CD4-positive, alpha-beta memory T cell (primary cell): ENCODE measurements around the gene IL12B. TPM values are rescaled to one million over a fixed set of nuclear protein-coding genes. Genes with fewer than 3 reads are reported as not detected.
"Not testable (repeated sequence)": the region's sequence is repeated elsewhere in the genome, so short reads cannot be mapped to it uniquely, and the experiment has no call there.

Experiments used
- CTCF ChIA-PET: fragments of 350-600 bp; sonication (Branson Sonifier 250); formaldehyde crosslinking; loops from one replicate; lab custom pipeline; 2021; ENCODE audit warnings: inconsistent platforms; ENCODE audit not compliant: partially characterized antibody; lab: Charles Lee
- POLR2A ChIA-PET: fragments of 350-600 bp; sonication (Branson Sonifier 250); formaldehyde crosslinking; loops from one replicate; lab custom pipeline; 2021; ENCODE audit not compliant: partially characterized antibody; lab: Charles Lee
- DNase-seq, 5 donors: peaks; one replicate each; pipeline versions ENCODE4 v3.0.0 to v3.0.0-alpha.2; 2020 to 2022; ENCODE audit warnings: mixed read lengths in 1 of 5
- H3K27ac ChIP-seq: one replicate; pipeline ENCODE4 v1.7.0; 2013; ENCODE audit warnings: low read depth, low read length
- H3K27me3 ChIP-seq: 2 replicates; pipeline ENCODE4 v1.7.0; 2013; ENCODE audit warnings: mild to moderate bottlenecking, low read length, moderate library complexity; ENCODE audit not compliant: insufficient read depth
- H3K36me3 ChIP-seq: 2 replicates; pipeline ENCODE4 v1.7.0; 2013; ENCODE audit warnings: mild to moderate bottlenecking, low read length, moderate library complexity; ENCODE audit not compliant: insufficient read depth
- H3K4me1 ChIP-seq: 2 replicates; pipeline ENCODE4 v1.7.0; 2013; ENCODE audit warnings: mild to moderate bottlenecking, low read length, moderate library complexity; ENCODE audit not compliant: insufficient read depth
- H3K4me3 ChIP-seq, 2 donors: one replicate each; pipeline ENCODE4 v1.7.0; 2013; ENCODE audit warnings: low read length in 2 of 2, mild to moderate bottlenecking in 1 of 2
- H3K9me3 ChIP-seq, 2 donors: one replicate each; pipeline ENCODE4 v1.7.0; 2013; ENCODE audit warnings: low read length in 2 of 2, control low read depth in 1 of 2; ENCODE audit not compliant: control insufficient read depth in 1 of 2
- H3K27ac Mint-ChIP-seq, 7 donors: one replicate each; pipeline ENCODE4 v1.8.0; 2020 to 2021; ENCODE audit warnings: mixed read lengths in 7 of 7, mild to moderate bottlenecking in 6 of 7, inconsistent platforms in 3 of 7, moderate library complexity in 3 of 7
- H3K27me3 Mint-ChIP-seq, 2 donors: one replicate each; pipeline ENCODE4 v1.8.0; 2020 to 2021; ENCODE audit warnings: mixed read lengths in 2 of 2
- H3K36me3 Mint-ChIP-seq, 2 donors: one replicate each; pipeline ENCODE4 v1.8.0; 2020 to 2021; ENCODE audit warnings: mixed read lengths in 2 of 2, inconsistent platforms in 1 of 2, mild to moderate bottlenecking in 1 of 2
- H3K4me1 Mint-ChIP-seq, 4 donors: one replicate each; pipeline ENCODE4 v1.8.0; 2020 to 2021; ENCODE audit warnings: mixed read lengths in 4 of 4, mild to moderate bottlenecking in 1 of 4
- H3K4me3 Mint-ChIP-seq, 8 donors: one replicate each; pipeline ENCODE4 v1.8.0; 2020 to 2021; ENCODE audit warnings: mixed read lengths in 8 of 8, mild to moderate bottlenecking in 7 of 8, moderate library complexity in 6 of 8, inconsistent platforms in 3 of 8
- H3K9me3 Mint-ChIP-seq, 8 donors: one replicate each; pipeline ENCODE4 v1.8.0; 2020 to 2021; ENCODE audit warnings: mixed read lengths in 8 of 8, mild to moderate bottlenecking in 5 of 8, inconsistent platforms in 3 of 8, moderate library complexity in 1 of 8
- intact Hi-C: fragments of 100-400 bp; cut with micrococcal nuclease; formaldehyde crosslinking; loops from one replicate; pipeline ENCODE4 v1.15.1; 2023
- polyA plus RNA-seq, 2 donors: library from polyadenylated mRNA; unstranded; fragments of 300-500 nt; fragmentation: Illumina TruSeq; gene quantifications; one replicate each; pipeline ENCODE4 v1.2.3, GENCODE V29; 2021
- total RNA-seq, 2 experiments: library from RNA; stranded (reverse); gene quantifications; one replicate each; pipeline ENCODE4 v1.2.3, GENCODE V29; 2021

Gene IL12B
- total and polyA plus RNA-seq, 4 experiments from 2014 or later = not detected

DNA sequence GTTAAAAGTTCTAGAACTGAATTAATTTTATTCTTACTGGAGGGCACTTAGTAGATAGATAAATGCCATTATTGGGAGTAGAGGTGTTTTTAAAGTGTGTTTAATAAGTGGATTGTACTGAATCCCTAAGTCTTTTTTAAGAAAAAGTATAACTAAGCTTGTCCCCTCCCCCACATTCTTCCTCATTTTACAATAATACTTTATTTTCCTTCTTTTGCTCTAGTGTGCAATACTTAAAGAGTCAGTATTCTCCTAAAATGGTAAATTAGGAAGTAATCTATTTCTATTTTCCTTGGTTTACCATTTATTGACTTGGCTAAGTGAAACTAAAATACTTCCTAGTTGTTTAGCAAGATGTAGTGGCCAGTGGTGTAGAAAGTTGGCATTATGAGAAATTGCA is 55.6 kb downstream of the IL12B start:
- peaks cover 15% of the 10 kb centered on the region for H3K36me3 ChIP-seq
- Mint-ChIP-seq H3K9me3 (no peaks in the 10 kb centered on the region), H3K27ac (peak overlapping the region in 1 of 7 donors; percentile 0), H3K27me3 (no peaks in the 10 kb centered on the region), H3K4me3 (peak overlapping the region in 3 of 8 donors; percentile 3 to 41 (median 24)), H3K36me3 (peaks cover 41 to 53% of the 10 kb centered on the region in 2 donors), H3K4me1 (peaks cover 8 to 25% (median 18%) of the 10 kb centered on the region in 4 donors)
- H3K4me1 ChIP-seq = peaks cover 15% of the 10 kb centered on the region
- no peak for DNase-seq
- intact Hi-C loops = no loop called here
- H3K27me3 ChIP-seq = no peaks in the 10 kb centered on the region
- H3K27ac ChIP-seq = no peak overlapping the region
- ChIA-PET CTCF (interaction anchor here (1.5 to 1.8 kb wide), 2 partner anchors 118 to 713 kb away, joined by 4 to 8 read pairs; no protein-coding TSS in a partner anchor), POLR2A (interaction anchor here (0.9 to 1.4 kb wide), 4 partner anchors 10 to 118 kb away, joined by 3 to 5 read pairs (median 4); partner anchors contain the start of gene UBLCP1)
- H3K4me3 ChIP-seq = no peak overlapping the region
- no peaks in the 10 kb centered on the region for H3K9me3 ChIP-seq

DNA sequence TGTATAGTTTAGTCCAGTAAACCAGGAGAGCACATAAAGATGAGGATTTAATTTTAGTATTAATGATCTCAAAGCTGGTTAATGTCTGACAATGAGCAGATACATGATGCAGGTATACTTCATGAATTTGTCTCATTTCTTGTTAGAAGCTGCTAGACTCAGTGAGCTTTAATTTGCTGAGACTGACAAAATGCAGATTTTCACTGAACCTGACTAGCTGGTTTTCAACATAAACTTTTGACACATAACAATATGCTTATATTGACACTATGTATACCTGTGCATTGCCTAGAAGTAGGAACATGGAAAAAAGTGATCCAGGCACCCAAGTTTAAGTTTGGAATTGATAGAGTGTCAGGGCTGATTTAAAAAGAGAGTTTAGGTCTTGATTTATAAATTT is 56.4 kb downstream of the IL12B start:
- intact Hi-C loops = no loop called here
- H3K27ac ChIP-seq = no peak overlapping the region
- no peaks in the 10 kb centered on the region for H3K9me3 ChIP-seq
- Mint-ChIP-seq H3K27ac (peak overlapping the region in 3 of 7 donors; percentile 0 to 62 (median 15)), H3K36me3 (peaks cover 41 to 53% of the 10 kb centered on the region in 2 donors), H3K27me3 (no peaks in the 10 kb centered on the region), H3K4me3 (no peak overlapping the region), H3K4me1 (peaks cover 13 to 32% (median 24%) of the 10 kb centered on the region in 4 donors), H3K9me3 (no peaks in the 10 kb centered on the region)
- peaks cover 20% of the 10 kb centered on the region for H3K4me1 ChIP-seq
- no peaks in the 10 kb centered on the region for H3K27me3 ChIP-seq
- ChIA-PET CTCF (interaction anchor here (0.7 to 1.8 kb wide), 3 partner anchors 117 to 839 kb away, joined by 3 to 8 read pairs (median 4); no protein-coding TSS in a partner anchor), POLR2A (interaction anchor here (0.6 to 1.4 kb wide), 6 partner anchors 11 to 635 kb away, joined by 3 to 4 read pairs (median 3); partner anchors contain the start of gene UBLCP1)
- H3K4me3 ChIP-seq = no peak overlapping the region
- DNase-seq = no peak
- peaks cover 15% of the 10 kb centered on the region for H3K36me3 ChIP-seq

GRCh38 chr5:159269723-159270122 is 60.6 kb downstream of the IL12B start:
- ChIA-PET CTCF (no interaction called here), POLR2A (no interaction called here)
- intact Hi-C loops = loop anchor here (10.0 kb wide), 1 partner anchor 735 kb away; the partner anchor contains the start of gene TTC1
- H3K9me3 Mint-ChIP-seq = peaks cover 0 to 7% (median 3%) of the 10 kb centered on the region in 8 donors
- H3K4me1 Mint-ChIP-seq = peaks cover 30 to 48% (median 34%) of the 10 kb centered on the region in 4 donors
- no peaks in the 10 kb centered on the region for H3K27me3 Mint-ChIP-seq
- no peak overlapping the region for H3K4me3 ChIP-seq
- peak overlapping the region in 1 of 8 donors; percentile 12 for H3K4me3 Mint-ChIP-seq
- peaks cover 53 to 60% of the 10 kb centered on the region in 2 donors for H3K36me3 Mint-ChIP-seq
- H3K27ac Mint-ChIP-seq = peak overlapping the region in 3 of 7 donors; percentile 60 to 65 (median 62)
- H3K27me3 ChIP-seq = no peaks in the 10 kb centered on the region
- no peaks in the 10 kb centered on the region for H3K9me3 ChIP-seq
- no peak overlapping the region for H3K27ac ChIP-seq
- peaks cover 17% of the 10 kb centered on the region for H3K4me1 ChIP-seq
- peaks cover 6% of the 10 kb centered on the region for H3K36me3 ChIP-seq
- DNase-seq = no peak

DNA sequence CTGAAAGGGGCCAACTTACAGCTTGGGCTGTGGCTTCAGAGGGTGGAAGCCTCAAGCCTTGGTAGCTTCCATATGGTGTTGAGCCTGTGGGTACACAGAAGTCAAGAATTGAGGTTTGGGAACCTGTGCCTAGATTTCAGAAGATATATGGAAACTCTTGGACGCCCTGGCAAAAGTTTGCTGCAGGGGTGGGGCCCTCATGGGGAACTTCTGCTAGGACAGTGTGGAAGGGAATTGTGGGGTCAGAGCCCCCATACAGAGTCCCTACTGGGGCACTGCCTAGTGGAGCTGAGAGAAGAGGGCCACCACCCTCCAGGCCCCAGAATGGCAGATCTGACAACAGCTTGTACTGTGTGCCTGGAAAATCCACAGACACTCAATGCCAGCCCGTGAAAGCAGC is 63.5 kb downstream of the IL12B start:
- not testable (repeated sequence) for DNase-seq, H3K9me3 Mint-ChIP-seq, H3K36me3 ChIP-seq, H3K27me3 Mint-ChIP-seq, H3K4me3 ChIP-seq, H3K4me3 Mint-ChIP-seq, H3K9me3 ChIP-seq, H3K27ac ChIP-seq, H3K27me3 ChIP-seq
- POLR2A ChIA-PET = interaction anchor here (1.2 to 2.1 kb wide), 3 partner anchors 50 to 59 kb away, joined by 3 to 13 read pairs (median 3); no protein-coding TSS in a partner anchor
- peaks cover 39% of the 10 kb centered on the region for H3K4me1 ChIP-seq
- peaks cover 43 to 67% (median 55%) of the 10 kb centered on the region in 4 donors for H3K4me1 Mint-ChIP-seq
- CTCF ChIA-PET = interaction anchor here (0.6 to 1.4 kb wide), 2 partner anchors 110 to 818 kb away, joined by 3 to 6 read pairs; no protein-coding TSS in a partner anchor
- H3K27ac Mint-ChIP-seq = peak overlapping the region in 2 of 7 donors; percentile 12 to 36
- intact Hi-C loops = loop anchor here (10.0 kb wide), 1 partner anchor 738 kb away; the partner anchor contains the start of gene TTC1
- peaks cover 41 to 58% of the 10 kb centered on the region in 2 donors for H3K36me3 Mint-ChIP-seq

Other genes with a start within 250 kb of the IL12B start
- 1 to 10 TPM in 1 of 2 experiments, under 1 TPM in 1; 0.35 to 1.4 TPM for gene EBF1, start 230.6 kb downstream of the IL12B start, total RNA-seq
- under 1 TPM; 0.12 to 0.18 TPM for gene EBF1, start 230.6 kb downstream of the IL12B start, polyA plus RNA-seq
- 10 to 100 TPM; 62.4 to 67.8 TPM for gene RNF145, start 120.9 kb downstream of the IL12B start, total RNA-seq
- 10 to 100 TPM; 13.1 to 16.9 TPM for gene RNF145, start 120.9 kb downstream of the IL12B start, polyA plus RNA-seq
- 10 to 100 TPM; 31.6 to 33.4 TPM for gene UBLCP1, start 67.2 kb downstream of the IL12B start, total RNA-seq
- 10 to 100 TPM; 51.5 to 62.0 TPM for gene UBLCP1, start 67.2 kb downstream of the IL12B start, polyA plus RNA-seq